Left ventricle myocardium inferior (tissue), 1 donor: ENCODE results near the gene SLC18A3. TPM values are rescaled to one million over a fixed set of nuclear protein-coding genes. Genes with fewer than 3 reads are reported as not detected.

ENCODE experiments used
- DNase-seq: peaks from one replicate; pipeline ENCODE4 v3.0.0-alpha.2; 2020
- H3K27ac ChIP-seq: fragments of 200-600 bp; replicated peaks from 2 replicates; pipeline ENCODE4 v1.8.0; 2021
- H3K27me3 ChIP-seq: fragments of 200-600 bp; 2 replicates; pipeline ENCODE4 v1.8.0; 2021; ENCODE audit warnings: low read depth
- H3K36me3 ChIP-seq: fragments of 200-600 bp; 2 replicates; pipeline ENCODE4 v1.8.0; 2021
- H3K4me1 ChIP-seq: fragments of 200-600 bp; 2 replicates; pipeline ENCODE4 v1.8.0; 2021
- H3K4me3 ChIP-seq: fragments of 200-600 bp; 2 replicates; pipeline ENCODE4 v1.8.0; 2021; ENCODE audit warnings: mild to moderate bottlenecking, moderate library complexity
- H3K9me3 ChIP-seq: fragments of 200-600 bp; replicated peaks from 2 replicates; pipeline ENCODE4 v1.8.0; 2021
- intact Hi-C: fragments of 100-400 bp; cut with micrococcal nuclease; formaldehyde crosslinking; loops from one replicate; pipeline ENCODE4 v1.11.0; 2022
- total RNA-seq: library from RNA; stranded (reverse); fragmentation: NEBNext Ultra II Directional; extraction: Animal tissue kit (Norgen Biotek cat#: 25700); gene quantifications from one replicate; pipeline ENCODE4 v1.2.1, GENCODE V29; 2021
- TF ChIP-seq, protein P1 (sequence below): fragments of 200-600 bp; IDR thresholded peaks from 2 replicates; pipeline ENCODE4 v1.8.0; 2021; ENCODE audit warnings: antibody characterized with exemption, mild to moderate bottlenecking, borderline replicate concordance
- donor health status: DM: no; HTN: yes; CAD: no; lungs with severe emphysema.

Gene SLC18A3
- total RNA-seq, 1 donor from 2014 or later: not detected

DNA sequence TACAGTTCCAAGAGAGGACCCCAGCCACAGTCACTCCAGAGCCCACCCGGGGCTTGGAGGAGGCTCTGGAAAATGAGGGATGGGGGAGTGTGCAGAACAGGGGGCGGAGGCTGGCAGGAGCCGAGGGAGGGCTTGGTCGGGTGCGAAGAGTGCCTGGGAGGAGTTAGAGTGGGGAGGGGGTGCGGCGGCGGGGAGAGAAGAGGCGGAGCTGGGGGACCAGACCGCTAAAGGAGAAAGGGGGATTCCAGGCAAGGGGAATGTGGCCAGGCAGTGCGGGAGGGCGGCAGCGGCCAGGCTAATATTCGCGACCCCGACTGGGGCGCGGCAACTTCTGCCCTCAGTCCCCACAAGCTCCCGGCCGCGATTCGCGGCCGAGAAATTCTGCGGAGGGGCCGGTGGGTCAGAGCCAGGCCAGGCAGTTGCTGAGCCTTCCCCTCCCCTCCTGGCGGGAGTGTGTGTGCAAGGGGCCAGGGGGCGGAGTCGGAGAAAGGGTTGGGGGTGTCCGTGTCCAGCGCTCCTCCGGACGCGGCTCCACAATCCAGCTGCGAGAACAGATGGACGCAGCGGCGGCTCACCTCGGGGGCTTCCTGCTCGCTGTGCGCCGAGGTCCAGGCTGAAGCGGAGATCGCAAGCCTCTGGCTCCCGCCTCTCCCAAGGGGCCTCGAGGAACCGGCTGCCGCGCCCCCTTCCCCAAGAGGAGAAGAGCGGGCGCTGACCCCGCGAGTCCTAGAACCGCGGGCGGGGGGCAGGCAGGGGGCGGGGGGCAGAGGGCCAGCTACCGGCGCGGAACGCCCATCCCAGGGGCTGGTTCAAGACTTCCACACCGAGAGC lies 612 bp upstream of the SLC18A3 start:
- no peak for DNase-seq
- TF ChIP-seq, protein P1, sequence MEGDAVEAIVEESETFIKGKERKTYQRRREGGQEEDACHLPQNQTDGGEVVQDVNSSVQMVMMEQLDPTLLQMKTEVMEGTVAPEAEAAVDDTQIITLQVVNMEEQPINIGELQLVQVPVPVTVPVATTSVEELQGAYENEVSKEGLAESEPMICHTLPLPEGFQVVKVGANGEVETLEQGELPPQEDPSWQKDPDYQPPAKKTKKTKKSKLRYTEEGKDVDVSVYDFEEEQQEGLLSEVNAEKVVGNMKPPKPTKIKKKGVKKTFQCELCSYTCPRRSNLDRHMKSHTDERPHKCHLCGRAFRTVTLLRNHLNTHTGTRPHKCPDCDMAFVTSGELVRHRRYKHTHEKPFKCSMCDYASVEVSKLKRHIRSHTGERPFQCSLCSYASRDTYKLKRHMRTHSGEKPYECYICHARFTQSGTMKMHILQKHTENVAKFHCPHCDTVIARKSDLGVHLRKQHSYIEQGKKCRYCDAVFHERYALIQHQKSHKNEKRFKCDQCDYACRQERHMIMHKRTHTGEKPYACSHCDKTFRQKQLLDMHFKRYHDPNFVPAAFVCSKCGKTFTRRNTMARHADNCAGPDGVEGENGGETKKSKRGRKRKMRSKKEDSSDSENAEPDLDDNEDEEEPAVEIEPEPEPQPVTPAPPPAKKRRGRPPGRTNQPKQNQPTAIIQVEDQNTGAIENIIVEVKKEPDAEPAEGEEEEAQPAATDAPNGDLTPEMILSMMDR: no peak
- H3K36me3 ChIP-seq: no peaks in the 10 kb centered on the region
- H3K9me3 ChIP-seq: no peaks in the 10 kb centered on the region
- intact Hi-C loops: no loop called here
- H3K4me3 ChIP-seq: peak overlapping the region; percentile 38
- H3K4me1 ChIP-seq: peaks cover 36% of the 10 kb centered on the region
- peaks cover 96% of the 10 kb centered on the region for H3K27me3 ChIP-seq
- no peak overlapping the region for H3K27ac ChIP-seq

DNA sequence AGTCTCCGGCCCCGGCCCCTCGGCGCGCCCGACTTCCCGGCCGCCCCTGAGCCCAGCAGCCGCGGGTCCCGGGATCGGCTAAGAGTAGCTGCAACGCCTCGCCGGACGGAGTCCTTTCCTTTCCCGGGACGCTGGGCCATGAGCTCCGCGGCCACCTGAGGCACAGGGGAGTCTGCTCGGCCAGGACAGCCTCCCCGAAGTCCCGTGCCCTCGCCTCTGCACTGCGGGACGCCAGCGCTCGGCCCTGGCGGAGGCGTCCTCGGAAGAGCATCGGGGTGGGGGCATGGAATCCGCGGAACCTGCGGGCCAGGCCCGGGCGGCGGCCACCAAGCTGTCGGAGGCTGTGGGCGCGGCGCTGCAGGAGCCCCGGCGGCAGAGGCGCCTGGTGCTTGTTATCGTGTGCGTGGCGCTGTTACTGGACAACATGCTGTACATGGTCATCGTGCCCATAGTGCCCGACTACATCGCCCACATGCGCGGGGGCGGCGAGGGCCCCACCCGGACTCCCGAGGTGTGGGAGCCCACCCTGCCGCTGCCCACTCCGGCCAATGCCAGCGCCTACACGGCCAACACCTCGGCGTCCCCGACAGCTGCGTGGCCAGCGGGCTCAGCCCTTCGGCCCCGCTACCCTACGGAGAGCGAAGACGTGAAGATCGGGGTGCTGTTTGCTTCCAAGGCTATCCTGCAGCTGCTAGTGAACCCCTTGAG lies 502 bp downstream of the SLC18A3 start:
- Histone ChIP-seq H3K27me3 (peaks cover 97% of the 10 kb centered on the region), H3K9me3 (no peaks in the 10 kb centered on the region), H3K4me3 (peak overlapping the region; percentile 38), H3K4me1 (peaks cover 36% of the 10 kb centered on the region), H3K36me3 (no peaks in the 10 kb centered on the region), H3K27ac (no peak overlapping the region)
- TF ChIP-seq, protein P1: no peak
- DNase-seq: no peak
- intact Hi-C loops: no loop called here

DNA sequence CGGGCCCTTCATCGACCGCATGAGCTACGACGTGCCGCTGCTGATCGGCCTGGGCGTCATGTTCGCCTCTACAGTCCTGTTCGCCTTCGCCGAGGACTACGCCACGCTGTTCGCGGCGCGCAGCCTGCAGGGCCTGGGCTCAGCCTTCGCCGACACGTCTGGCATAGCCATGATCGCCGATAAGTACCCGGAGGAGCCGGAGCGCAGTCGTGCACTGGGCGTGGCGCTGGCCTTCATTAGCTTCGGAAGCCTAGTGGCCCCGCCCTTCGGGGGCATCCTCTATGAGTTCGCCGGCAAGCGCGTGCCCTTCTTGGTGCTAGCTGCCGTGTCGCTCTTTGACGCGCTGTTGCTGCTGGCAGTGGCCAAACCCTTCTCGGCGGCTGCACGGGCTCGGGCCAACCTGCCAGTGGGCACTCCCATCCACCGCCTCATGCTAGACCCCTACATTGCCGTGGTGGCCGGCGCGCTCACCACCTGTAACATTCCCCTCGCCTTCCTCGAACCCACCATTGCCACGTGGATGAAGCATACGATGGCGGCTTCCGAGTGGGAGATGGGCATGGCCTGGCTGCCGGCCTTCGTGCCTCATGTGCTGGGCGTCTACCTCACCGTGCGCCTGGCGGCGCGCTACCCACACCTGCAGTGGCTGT lies 1.2 kb downstream of the SLC18A3 start:
- intact Hi-C loops: no loop called here
- Histone ChIP-seq H3K4me3 (no peak overlapping the region), H3K36me3 (no peaks in the 10 kb centered on the region), H3K4me1 (peaks cover 36% of the 10 kb centered on the region), H3K9me3 (no peaks in the 10 kb centered on the region), H3K27ac (no peak overlapping the region), H3K27me3 (peaks cover 97% of the 10 kb centered on the region)
- TF ChIP-seq, protein P1: no peak
- DNase-seq: no peak

DNA sequence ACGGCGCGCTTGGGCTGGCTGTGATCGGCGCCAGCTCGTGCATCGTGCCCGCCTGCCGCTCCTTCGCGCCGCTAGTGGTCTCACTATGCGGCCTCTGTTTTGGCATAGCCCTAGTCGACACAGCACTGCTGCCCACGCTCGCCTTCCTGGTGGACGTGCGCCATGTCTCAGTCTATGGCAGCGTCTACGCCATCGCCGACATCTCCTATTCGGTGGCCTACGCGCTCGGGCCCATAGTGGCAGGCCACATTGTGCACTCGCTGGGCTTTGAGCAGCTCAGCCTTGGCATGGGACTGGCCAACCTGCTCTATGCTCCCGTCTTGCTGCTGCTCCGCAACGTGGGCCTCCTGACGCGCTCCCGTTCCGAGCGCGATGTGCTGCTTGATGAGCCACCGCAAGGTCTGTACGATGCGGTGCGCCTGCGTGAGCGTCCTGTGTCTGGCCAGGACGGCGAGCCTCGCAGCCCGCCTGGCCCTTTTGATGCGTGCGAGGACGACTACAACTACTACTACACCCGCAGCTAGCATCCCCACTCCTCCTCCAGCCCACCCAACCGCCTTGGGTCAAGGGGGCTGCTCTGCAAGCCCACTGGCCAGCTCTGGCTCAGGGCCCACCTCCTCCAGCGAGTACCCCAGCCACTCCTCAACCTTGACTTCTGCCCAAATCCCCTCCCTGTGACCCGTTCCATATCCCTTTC lies 1.9 kb downstream of the SLC18A3 start:
- intact Hi-C loops: no loop called here
- Histone ChIP-seq H3K9me3 (no peaks in the 10 kb centered on the region), H3K36me3 (no peaks in the 10 kb centered on the region), H3K27ac (no peak overlapping the region), H3K27me3 (peaks cover 99% of the 10 kb centered on the region), H3K4me3 (no peak overlapping the region), H3K4me1 (peaks cover 35% of the 10 kb centered on the region)
- TF ChIP-seq, protein P1: no peak
- no peak for DNase-seq

DNA sequence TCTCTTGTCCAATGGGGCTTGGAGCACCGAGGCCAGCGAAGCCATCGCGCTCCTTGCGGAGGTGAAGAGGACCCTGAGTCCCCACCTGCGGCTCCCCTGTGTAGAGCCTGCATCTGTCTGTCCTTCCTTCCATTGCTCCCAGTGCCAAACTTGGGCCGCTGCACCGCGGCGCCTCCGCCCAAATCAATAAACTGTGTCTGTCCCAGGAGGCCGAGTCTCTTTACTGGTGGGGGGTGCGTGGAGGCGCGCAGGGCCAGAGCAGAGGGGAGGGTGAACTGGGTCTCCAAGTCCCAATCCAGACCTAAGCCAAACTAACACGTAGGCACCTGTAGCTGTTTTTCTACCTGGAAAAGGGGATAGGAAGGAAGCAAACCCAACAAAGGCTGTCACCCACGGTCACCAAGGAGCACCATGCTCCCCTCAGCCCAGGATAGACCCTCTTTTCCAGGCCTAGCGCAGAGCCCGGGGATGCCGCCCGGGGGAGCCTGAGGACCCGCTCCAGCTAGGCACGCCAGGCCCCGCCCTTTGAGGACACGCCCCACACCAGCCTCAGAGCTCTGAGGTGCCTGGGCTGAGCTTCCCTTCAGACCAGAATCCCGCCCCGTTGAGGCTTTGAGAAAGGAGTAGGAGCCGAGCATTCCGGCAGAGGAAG lies 2.5 kb downstream of the SLC18A3 start:
- Histone ChIP-seq H3K4me3 (no peak overlapping the region), H3K27ac (no peak overlapping the region), H3K27me3 (peaks cover 100% of the 10 kb centered on the region), H3K36me3 (no peaks in the 10 kb centered on the region), H3K4me1 (peaks cover 31% of the 10 kb centered on the region), H3K9me3 (no peaks in the 10 kb centered on the region)
- intact Hi-C loops: no loop called here
- no peak for DNase-seq
- TF ChIP-seq, protein P1: no peak
